Endothelial cell of umbilical vein (primary cell): ENCODE measurements around the gene STK39.

Source experiments
- EZH2 ChIP-seq: IDR thresholded peaks from 2 replicates; pipeline ENCODE4 v1.6.1; 2012; ENCODE audit warnings: borderline replicate concordance, low read depth, mild to moderate bottlenecking, moderate library complexity, low read length, inconsistent platforms; ENCODE audit not compliant: severe bottlenecking
- GATA2 ChIP-seq: IDR thresholded peaks from 2 replicates; pipeline ENCODE4 v1.7.0; 2011; ENCODE audit warnings: low read depth, mild to moderate bottlenecking, moderate library complexity, mixed read lengths, low read length; ENCODE audit not compliant: insufficient read length, insufficient read depth
- JUN ChIP-seq: IDR thresholded peaks from 2 replicates; pipeline ENCODE4 v1.6.1; 2011; ENCODE audit warnings: borderline replicate concordance, low read depth; ENCODE audit not compliant: insufficient read length, insufficient read depth
- MAX ChIP-seq: IDR thresholded peaks from 2 replicates; pipeline ENCODE4 v1.6.1; 2011; ENCODE audit not compliant: insufficient read depth, insufficient read length
- MYC ChIP-seq: IDR thresholded peaks from one replicate; pipeline ENCODE4 v1.6.1; 2011; ENCODE audit warnings: mild to moderate bottlenecking, low read depth, low read length
- POLR2A ChIP-seq: IDR thresholded peaks from 2 replicates; pipeline ENCODE4 v1.6.1; 2012; ENCODE audit warnings: low read depth, mild to moderate bottlenecking, control low read depth, low read length
- POLR2AphosphoS5 ChIP-seq: IDR thresholded peaks from 2 replicates; pipeline ENCODE4 v1.6.1; 2012; ENCODE audit warnings: low read depth, mild to moderate bottlenecking, control low read depth, low read length, moderate library complexity; ENCODE audit not compliant: insufficient read depth
- TF ChIP-seq, protein P1 (sequence below), 2 donors: IDR thresholded peaks; 1 replicate in 1 of 2; 2 replicates in 1 of 2; pipeline ENCODE4 v1.5.1; 2011; ENCODE audit warnings: low read length in 2 of 2, mild to moderate bottlenecking in 2 of 2, moderate library complexity in 2 of 2, control low read depth in 1 of 2, inconsistent platforms in 1 of 2, low read depth in 1 of 2; ENCODE audit not compliant: insufficient read depth in 1 of 2; ENCODE audit errors: extremely low read depth in 1 of 2

GRCh38 chr2:168243061-168243460, 4.3 kb downstream of the STK39 start:
- TF ChIP-seq, protein P1, sequence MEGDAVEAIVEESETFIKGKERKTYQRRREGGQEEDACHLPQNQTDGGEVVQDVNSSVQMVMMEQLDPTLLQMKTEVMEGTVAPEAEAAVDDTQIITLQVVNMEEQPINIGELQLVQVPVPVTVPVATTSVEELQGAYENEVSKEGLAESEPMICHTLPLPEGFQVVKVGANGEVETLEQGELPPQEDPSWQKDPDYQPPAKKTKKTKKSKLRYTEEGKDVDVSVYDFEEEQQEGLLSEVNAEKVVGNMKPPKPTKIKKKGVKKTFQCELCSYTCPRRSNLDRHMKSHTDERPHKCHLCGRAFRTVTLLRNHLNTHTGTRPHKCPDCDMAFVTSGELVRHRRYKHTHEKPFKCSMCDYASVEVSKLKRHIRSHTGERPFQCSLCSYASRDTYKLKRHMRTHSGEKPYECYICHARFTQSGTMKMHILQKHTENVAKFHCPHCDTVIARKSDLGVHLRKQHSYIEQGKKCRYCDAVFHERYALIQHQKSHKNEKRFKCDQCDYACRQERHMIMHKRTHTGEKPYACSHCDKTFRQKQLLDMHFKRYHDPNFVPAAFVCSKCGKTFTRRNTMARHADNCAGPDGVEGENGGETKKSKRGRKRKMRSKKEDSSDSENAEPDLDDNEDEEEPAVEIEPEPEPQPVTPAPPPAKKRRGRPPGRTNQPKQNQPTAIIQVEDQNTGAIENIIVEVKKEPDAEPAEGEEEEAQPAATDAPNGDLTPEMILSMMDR (IDR thresholded peaks at IDR 0.05; ENCODE audit: extremely low read depth in 1 of 2, insufficient read depth in 1 of 2, low read depth in 1 of 2, low read length in 2 of 2): no peak
- no peak for TF ChIP-seq POLR2A
- no peak for TF ChIP-seq MYC
- no peak for TF ChIP-seq MAX
- TF ChIP-seq EZH2: no peak
- no peak for TF ChIP-seq JUN
- no peak for TF ChIP-seq POLR2AphosphoS5
- TF ChIP-seq GATA2: no peak
